GM19193 (cell line): Measurements from ENCODE around the gene GABRB3.

ENCODE experiments used
- POLR2A ChIP-seq: IDR thresholded peaks from 4 replicates; pipeline ENCODE4 v1.6.1; 2011; ENCODE audit not compliant: insufficient read depth, insufficient read length; ENCODE audit errors: extremely low read depth

The GABRB3 gene

DNA sequence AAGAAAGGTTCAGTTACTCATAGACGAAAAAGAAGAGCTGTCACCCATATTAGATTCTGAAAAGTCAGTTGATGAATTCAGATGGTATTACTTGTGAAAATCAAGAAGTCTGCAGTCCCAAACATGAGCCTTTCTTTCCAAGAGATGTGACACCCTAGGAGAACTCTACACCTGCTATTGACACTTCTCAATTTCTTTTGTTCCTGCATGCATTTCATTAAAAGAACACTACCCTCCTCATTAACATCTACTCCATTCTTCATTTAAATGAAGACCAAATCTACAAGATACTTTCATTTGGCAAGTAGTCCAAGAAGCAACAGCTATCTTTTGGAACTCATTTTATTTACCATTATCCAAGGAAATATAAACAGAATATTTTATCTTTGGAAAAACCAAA lies 6.6 kb downstream of the GABRB3 start:
- no peak for TF ChIP-seq POLR2A

GRCh38 chr15:26759986-26760385 lies 12.9 kb downstream of the GABRB3 start:
- no peak for TF ChIP-seq POLR2A

GRCh38 chr15:26758079-26758478 lies 14.8 kb downstream of the GABRB3 start:
- TF ChIP-seq POLR2A: no peak

- TF ChIP-seq POLR2A: no peak
Measured at GRCh38 chr15:26757141-26757540, 15.7 kb downstream of the GABRB3 start.

DNA sequence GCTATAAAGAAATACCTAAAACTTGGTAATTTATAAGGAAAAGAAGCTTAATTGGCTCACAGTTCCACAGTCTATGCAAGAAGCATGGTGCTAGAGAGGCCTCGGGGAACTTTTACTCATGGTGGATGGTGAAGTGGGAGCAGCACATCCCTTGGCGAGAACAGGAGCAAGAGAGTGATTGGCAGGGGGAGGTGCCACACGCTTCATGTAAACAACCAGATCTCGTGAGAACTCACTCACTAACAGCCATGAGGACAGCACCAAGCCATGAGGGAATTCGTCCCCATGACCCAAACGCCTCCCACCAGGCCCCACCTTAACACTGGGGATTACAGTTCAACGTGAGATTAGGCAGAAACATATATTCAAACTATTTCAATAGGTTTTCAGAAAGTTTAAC lies 28.0 kb downstream of the GABRB3 start:
- no peak for TF ChIP-seq POLR2A

GRCh38 chr15:26739791-26740190 lies 33.1 kb downstream of the GABRB3 start:
- no peak for TF ChIP-seq POLR2A

DNA sequence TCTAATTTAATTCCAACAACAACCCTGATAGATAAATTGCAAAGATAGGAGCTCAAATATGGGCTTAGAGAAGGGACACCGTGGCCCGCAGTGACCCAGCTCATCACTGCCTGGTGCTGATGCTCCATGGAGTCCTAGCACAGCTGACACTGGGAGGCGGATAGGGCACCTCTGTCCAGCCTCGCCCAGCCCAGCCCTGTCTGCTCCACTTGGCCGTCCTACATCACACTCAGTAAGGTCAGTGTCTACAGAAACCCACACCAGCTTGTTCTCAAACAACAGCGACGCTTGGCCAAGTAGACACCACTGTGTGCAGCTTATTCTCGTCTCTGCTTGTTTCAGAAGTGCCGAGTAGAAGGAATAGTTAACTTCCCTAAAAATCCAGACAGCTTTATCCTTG lies 33.9 kb downstream of the GABRB3 start:
- TF ChIP-seq POLR2A: no peak

- no peak for TF ChIP-seq POLR2A
Measured at GRCh38 chr15:26736502-26737248, 36.2 kb downstream of the GABRB3 start.

DNA sequence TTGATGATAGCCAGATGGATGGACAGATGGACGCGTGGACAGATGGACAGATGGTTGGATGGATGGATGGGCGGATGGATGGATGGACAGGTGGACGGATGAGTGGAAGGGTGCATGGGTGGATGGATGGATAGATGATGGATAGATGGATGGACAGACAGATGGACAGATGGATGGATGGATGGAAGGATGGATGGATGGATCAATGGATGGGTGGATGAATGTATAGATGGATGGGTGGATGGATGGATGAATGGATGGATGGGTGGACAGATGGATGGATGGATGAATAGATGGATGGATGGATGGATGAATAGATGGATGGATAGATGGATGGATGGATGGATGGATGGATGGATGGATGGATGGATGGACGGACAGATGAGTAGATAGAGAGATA lies 40.9 kb downstream of the GABRB3 start:
- TF ChIP-seq POLR2A: no peak

- no peak for TF ChIP-seq POLR2A
Measured at GRCh38 chr15:26729581-26729980, 43.3 kb downstream of the GABRB3 start.

DNA sequence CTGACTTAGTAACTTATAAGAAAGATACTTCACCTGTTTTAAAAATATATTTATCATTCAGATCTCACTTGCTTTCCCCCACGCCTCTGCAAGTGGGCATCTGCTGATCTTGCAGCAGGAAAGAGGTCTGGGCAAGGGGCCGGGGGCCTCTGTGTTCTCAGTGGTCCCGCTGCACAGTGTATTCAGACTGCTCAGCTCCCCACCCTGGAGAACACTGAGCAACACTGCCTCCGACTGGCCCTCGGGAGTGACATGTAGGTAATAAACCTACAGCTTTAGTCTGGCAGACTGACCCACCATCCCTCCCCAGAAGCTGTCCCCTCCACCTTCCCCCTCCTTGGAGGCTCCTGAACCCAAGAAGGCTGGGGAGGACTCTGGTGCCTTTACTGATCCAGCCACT lies 43.8 kb downstream of the GABRB3 start:
- TF ChIP-seq POLR2A: no peak

- TF ChIP-seq POLR2A: no peak
Measured at GRCh38 chr15:26724381-26725150, 48.3 kb downstream of the GABRB3 start.

DNA sequence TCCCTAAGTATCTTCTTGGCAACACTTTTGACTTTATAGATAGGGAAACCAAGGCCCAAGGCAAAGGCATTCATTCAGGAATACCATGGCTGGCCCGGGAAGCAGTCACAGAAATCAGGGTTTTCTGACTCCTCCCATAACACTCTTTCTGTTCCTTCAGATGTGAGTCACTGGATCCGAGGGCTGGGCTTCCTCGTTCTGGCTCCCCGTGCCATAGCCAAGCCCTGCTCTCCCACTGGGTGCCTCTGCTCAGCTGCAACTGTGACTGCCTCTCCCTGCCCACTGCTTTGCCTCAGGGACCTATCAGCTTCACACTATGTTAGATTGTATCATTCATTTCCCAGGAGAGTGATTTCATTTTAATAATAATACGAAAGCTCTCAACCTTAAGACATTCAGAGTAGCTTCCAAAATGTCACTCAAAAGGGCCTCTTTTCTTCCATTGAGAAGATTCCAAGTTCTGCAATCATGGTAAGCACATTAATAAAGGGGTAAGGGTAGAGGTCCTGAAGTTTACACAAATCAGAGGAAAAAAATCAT lies 50.2 kb downstream of the GABRB3 start:
- no peak for TF ChIP-seq POLR2A

GRCh38 chr15:26721232-26721967 lies 51.5 kb downstream of the GABRB3 start:
- TF ChIP-seq POLR2A: no peak

DNA sequence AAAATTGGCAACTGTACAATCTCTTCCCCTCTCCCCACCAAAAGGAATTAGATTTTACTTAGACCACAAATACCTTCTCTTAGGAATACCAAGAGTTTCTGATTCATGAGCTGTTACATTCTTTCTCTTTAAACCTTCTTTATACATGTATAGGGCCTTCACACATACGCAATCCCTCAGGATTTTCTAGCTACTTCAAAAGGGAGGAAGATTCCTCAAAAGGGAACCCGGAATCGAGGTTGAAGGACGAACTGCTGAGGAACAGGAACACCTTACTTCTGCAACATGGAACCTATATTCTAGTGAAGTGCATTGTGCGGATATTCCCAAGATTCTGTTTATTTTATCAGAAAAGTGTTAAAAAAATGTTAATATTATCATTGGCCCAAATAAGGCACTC lies 52.3 kb downstream of the GABRB3 start:
- no peak for TF ChIP-seq POLR2A
